Left kidney (tissue), 2 donors: Measurements from ENCODE around the gene DTX1. TPM values are rescaled to one million over a fixed set of nuclear protein-coding genes. Genes with fewer than 3 reads are reported as not detected.
A peak's percentile ranks its signal among the peaks of the same experiment; 100 is the strongest.
"Not testable (repeated sequence)": the region's sequence is repeated elsewhere in the genome, so short reads cannot be mapped to it uniquely, and the experiment has no call there.

ENCODE experiments used
- DNase-seq: peaks from one replicate; pipeline ENCODE4 v3.0.0-alpha.2; 2013
- polyA plus RNA-seq: library from polyadenylated mRNA; unstranded; fragments of 120-200 nt; gene quantifications from one replicate; pipeline ENCODE4 v1.2.1, GENCODE V29; 2013; ENCODE audit not compliant: insufficient read length

Gene DTX1
- polyA plus RNA-seq, 1 donor = 12.4 TPM

GRCh38 chr12:113114447-113115178 is 58.1 kb downstream of the DTX1 start:
- DNase-seq = no peak

GRCh38 chr12:113115455-113116126 is 59.1 kb downstream of the DTX1 start:
- no peak for DNase-seq

- no peak for DNase-seq
Measured at GRCh38 chr12:113116875-113117274, 60.3 kb downstream of the DTX1 start.

GRCh38 chr12:113117684-113118083 is 61.2 kb downstream of the DTX1 start:
- not testable (repeated sequence) for DNase-seq

- no peak for DNase-seq
Measured at GRCh38 chr12:113118142-113118541, 61.6 kb downstream of the DTX1 start.

- no peak for DNase-seq
Measured at GRCh38 chr12:113119980-113120669, 63.6 kb downstream of the DTX1 start.

- no peak for DNase-seq
Measured at GRCh38 chr12:113120670-113121370, 64.3 kb downstream of the DTX1 start.

GRCh38 chr12:113127791-113128199 is 71.3 kb downstream of the DTX1 start:
- no peak for DNase-seq

- no peak for DNase-seq
Measured at GRCh38 chr12:113128802-113129663, 72.5 kb downstream of the DTX1 start.

- no peak for DNase-seq
Measured at GRCh38 chr12:113129664-113130456, 73.3 kb downstream of the DTX1 start.

- peak; percentile 39 for DNase-seq
Measured at GRCh38 chr12:113130457-113131135, 74.1 kb downstream of the DTX1 start.

GRCh38 chr12:113131556-113131955 is 75.0 kb downstream of the DTX1 start:
- DNase-seq = no peak

GRCh38 chr12:113133036-113133435 is 76.5 kb downstream of the DTX1 start:
- DNase-seq = no peak

- DNase-seq = no peak
Measured at GRCh38 chr12:113133666-113134065, 77.1 kb downstream of the DTX1 start.

GRCh38 chr12:113134071-113134470 is 77.5 kb downstream of the DTX1 start:
- no peak for DNase-seq

- DNase-seq = no peak
Measured at GRCh38 chr12:113134521-113134951, 78.0 kb downstream of the DTX1 start.

GRCh38 chr12:113135178-113136127 is 78.9 kb downstream of the DTX1 start, which contains the start of gene RASAL1:
Gene RASAL1 (minus strand): TSS chr12:113135761. CDS start chr12:113135462, 299 bp downstream.
- DNase-seq = peak; percentile 46
